ENCODE measurements around the gene ZNF724. TPM values are rescaled to one million over a fixed set of nuclear protein-coding genes. Genes with fewer than 3 reads are reported as not detected.
"Not testable (repeated sequence)": the region's sequence is repeated elsewhere in the genome, so short reads cannot be mapped to it uniquely, and the experiment has no call there.

ZNF724 gene
- total RNA-seq, 1 experiment from 2014 or later: 8.2 TPM

DNA sequence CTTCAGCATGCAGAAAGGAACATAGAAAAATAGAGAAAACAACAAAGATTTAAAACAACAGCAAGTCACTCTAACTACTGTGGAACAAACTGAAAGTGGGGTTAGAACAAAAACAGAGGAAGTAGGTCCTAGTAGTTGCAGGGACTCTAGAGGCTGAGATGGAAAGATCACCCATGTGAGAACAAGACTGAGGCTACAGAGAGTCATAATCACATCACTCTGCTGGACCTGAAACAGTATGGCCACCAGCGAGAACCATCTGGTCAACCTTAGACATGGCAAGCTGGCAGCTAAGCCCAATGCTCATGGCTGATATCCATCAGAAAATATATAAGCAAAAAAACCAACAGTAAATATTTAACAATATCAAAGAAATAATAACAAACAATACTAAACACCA lies 35.8 kb upstream of the ZNF724 start:
- BruUV-seq (replicated peaks): no TSS peak
- no peak for DNase-seq
- Mint-ChIP-seq H3K4me1 (ENCODE audit: low read depth, unreplicated experiment) (no peaks in the 10 kb centered on the region), H3K9me3 (ENCODE audit: low read depth, unreplicated experiment) (peaks cover 6% of the 10 kb centered on the region), H3K4me3 (ENCODE audit: low read depth, unreplicated experiment) (no peak overlapping the region), H3K36me3 (ENCODE audit: insufficient read depth, unreplicated experiment) (no peaks in the 10 kb centered on the region), H3K27me3 (ENCODE audit: unreplicated experiment) (no peaks in the 10 kb centered on the region), H3K27ac (ENCODE audit: unreplicated experiment) (no peak overlapping the region)
- TF ChIP-seq, protein P1, sequence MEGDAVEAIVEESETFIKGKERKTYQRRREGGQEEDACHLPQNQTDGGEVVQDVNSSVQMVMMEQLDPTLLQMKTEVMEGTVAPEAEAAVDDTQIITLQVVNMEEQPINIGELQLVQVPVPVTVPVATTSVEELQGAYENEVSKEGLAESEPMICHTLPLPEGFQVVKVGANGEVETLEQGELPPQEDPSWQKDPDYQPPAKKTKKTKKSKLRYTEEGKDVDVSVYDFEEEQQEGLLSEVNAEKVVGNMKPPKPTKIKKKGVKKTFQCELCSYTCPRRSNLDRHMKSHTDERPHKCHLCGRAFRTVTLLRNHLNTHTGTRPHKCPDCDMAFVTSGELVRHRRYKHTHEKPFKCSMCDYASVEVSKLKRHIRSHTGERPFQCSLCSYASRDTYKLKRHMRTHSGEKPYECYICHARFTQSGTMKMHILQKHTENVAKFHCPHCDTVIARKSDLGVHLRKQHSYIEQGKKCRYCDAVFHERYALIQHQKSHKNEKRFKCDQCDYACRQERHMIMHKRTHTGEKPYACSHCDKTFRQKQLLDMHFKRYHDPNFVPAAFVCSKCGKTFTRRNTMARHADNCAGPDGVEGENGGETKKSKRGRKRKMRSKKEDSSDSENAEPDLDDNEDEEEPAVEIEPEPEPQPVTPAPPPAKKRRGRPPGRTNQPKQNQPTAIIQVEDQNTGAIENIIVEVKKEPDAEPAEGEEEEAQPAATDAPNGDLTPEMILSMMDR (IDR thresholded peaks at IDR 0.05; ENCODE audit: unreplicated experiment): no peak
- intact Hi-C loops (cut with micrococcal nuclease; ENCODE audit: unreplicated experiment): no loop called here
- CTCF ChIA-PET: no interaction called here

DNA sequence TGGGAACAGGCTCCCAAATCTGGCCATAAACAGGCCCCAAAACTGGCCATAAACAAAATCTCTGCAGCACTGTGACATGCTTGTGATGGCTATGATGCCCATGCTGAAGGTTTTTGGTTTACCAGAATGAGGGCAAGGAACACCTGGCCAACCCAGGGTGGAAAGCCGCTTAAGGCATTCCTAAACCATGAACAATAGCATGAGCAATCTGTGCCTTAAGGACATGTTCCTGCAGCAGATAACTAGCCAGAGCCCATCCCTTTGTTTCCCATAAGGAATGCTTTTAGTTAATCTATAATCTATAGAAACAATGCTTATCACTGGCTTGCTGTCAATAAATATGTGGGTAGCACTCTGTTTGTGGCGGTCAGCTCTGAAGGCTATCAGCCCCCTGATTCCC lies 35.1 kb upstream of the ZNF724 start:
- intact Hi-C loops (cut with micrococcal nuclease; ENCODE audit: unreplicated experiment); H3K36me3 Mint-ChIP-seq (ENCODE audit: insufficient read depth, unreplicated experiment); H3K4me1 Mint-ChIP-seq (ENCODE audit: low read depth, unreplicated experiment); BruUV-seq (replicated peaks); H3K9me3 Mint-ChIP-seq (ENCODE audit: low read depth, unreplicated experiment); H3K27ac Mint-ChIP-seq (ENCODE audit: unreplicated experiment); H3K4me3 Mint-ChIP-seq (ENCODE audit: low read depth, unreplicated experiment); CTCF ChIA-PET; H3K27me3 Mint-ChIP-seq (ENCODE audit: unreplicated experiment); DNase-seq: not testable (repeated sequence)

DNA sequence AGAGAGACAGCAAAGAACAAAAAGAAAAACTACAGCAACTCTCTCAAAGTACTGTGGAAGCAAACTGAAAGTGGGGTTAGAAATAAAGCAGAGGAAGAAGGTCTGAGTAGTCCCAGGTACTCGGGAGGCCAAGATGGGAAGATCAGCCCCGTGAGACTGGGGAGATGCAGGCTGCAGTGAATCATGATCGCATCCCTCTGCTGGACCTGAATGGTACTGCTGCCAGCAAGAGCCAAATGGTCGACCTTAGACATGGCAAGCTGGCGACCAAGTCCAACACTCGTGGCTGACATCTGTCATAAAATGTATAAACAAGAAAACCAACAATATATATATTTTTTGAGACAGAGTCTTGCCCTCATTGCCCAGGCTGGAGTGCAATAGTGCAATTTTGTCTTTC lies 33.7 kb upstream of the ZNF724 start:
- CTCF ChIA-PET: interaction anchor here (0.6 kb wide), 1 partner anchor 42 kb away, joined by 4 read pairs; no protein-coding TSS in a partner anchor
- no TSS peak for BruUV-seq (replicated peaks)
- no peaks in the 10 kb centered on the region for H3K27me3 Mint-ChIP-seq (ENCODE audit: unreplicated experiment)
- intact Hi-C loops (cut with micrococcal nuclease; ENCODE audit: unreplicated experiment): no loop called here
- H3K4me1 Mint-ChIP-seq (ENCODE audit: low read depth, unreplicated experiment): no peaks in the 10 kb centered on the region
- TF ChIP-seq, protein P1 (IDR thresholded peaks at IDR 0.05; ENCODE audit: unreplicated experiment): peak; percentile 28
- no peaks in the 10 kb centered on the region for H3K36me3 Mint-ChIP-seq (ENCODE audit: insufficient read depth, unreplicated experiment)
- H3K4me3 Mint-ChIP-seq (ENCODE audit: low read depth, unreplicated experiment): no peak overlapping the region
- H3K27ac Mint-ChIP-seq (ENCODE audit: unreplicated experiment): no peak overlapping the region
- DNase-seq: peak; percentile 32
- peaks cover 6% of the 10 kb centered on the region for H3K9me3 Mint-ChIP-seq (ENCODE audit: low read depth, unreplicated experiment)

DNA sequence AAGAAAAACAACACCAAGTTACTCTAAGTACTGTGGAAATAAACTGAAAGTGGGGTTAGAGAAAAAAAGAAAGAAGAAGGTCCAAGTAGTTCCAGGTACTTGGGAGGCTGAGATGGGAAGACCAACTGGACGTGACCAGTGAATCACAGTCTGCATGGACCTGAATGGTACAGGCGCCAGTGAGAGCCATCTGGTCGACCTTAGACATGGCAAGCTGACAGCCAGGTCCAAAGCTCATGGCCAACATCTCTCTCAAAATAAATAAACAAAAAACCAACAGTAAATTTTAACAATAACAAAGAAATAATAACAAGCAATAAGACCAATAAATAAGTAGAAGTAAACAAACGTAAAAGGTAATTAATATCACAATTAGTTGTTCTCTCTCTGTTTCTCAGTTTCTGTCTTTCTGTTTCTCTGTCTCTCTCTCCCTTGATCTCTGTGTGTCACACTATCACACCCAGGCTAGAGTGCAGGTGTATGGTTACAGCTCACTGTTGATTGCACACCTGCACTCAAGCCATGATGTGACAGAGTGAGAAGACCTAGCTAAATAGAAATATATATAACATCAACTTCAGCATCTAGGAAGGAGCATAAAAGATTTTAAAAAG lies 31.6 kb upstream of the ZNF724 start:
- DNase-seq: no peak
- BruUV-seq (replicated peaks): no TSS peak
- Mint-ChIP-seq H3K36me3 (ENCODE audit: insufficient read depth, unreplicated experiment) (no peaks in the 10 kb centered on the region), H3K27me3 (ENCODE audit: unreplicated experiment) (no peaks in the 10 kb centered on the region), H3K4me1 (ENCODE audit: low read depth, unreplicated experiment) (no peaks in the 10 kb centered on the region), H3K27ac (ENCODE audit: unreplicated experiment) (no peak overlapping the region), H3K4me3 (ENCODE audit: low read depth, unreplicated experiment) (no peak overlapping the region), H3K9me3 (ENCODE audit: low read depth, unreplicated experiment) (peaks cover 4% of the 10 kb centered on the region)
- TF ChIP-seq, protein P1 (IDR thresholded peaks at IDR 0.05; ENCODE audit: unreplicated experiment): no peak
- intact Hi-C loops (cut with micrococcal nuclease; ENCODE audit: unreplicated experiment): no loop called here
- CTCF ChIA-PET: no interaction called here

DNA sequence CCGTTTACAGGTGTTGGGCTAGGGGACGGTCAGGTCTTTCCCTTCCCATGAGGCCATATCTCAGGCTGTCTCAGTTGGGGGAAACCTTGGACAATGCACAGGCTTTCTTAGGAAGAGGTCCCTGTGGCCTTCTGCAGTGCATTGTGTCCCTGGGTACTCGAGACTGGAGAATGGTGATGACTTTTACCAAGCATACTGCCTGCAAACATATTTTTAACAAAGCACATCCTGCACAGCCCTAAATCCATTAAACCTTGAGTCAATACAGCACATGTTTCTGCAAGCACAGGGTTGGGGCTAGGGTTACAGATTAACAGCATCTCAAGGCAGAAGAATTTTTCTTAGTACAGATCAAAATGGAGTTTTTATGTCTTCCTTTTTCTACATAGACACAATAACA lies 27.9 kb upstream of the ZNF724 start:
- BruUV-seq (replicated peaks); H3K9me3 Mint-ChIP-seq (ENCODE audit: low read depth, unreplicated experiment); CTCF ChIA-PET; H3K27me3 Mint-ChIP-seq (ENCODE audit: unreplicated experiment); DNase-seq; H3K27ac Mint-ChIP-seq (ENCODE audit: unreplicated experiment); H3K4me1 Mint-ChIP-seq (ENCODE audit: low read depth, unreplicated experiment); H3K4me3 Mint-ChIP-seq (ENCODE audit: low read depth, unreplicated experiment); intact Hi-C loops (cut with micrococcal nuclease; ENCODE audit: unreplicated experiment): not testable (repeated sequence)
- peaks cover 16% of the 10 kb centered on the region for H3K36me3 Mint-ChIP-seq (ENCODE audit: insufficient read depth, unreplicated experiment)
